WTC11 (cell line): ENCODE results near the gene NALCN. TPM values are rescaled to one million over a fixed set of nuclear protein-coding genes. Genes with fewer than 3 reads are reported as not detected.

Experiments used
- ATAC-seq: fragments of 200-7000 bp; cut with Tn5 transposase; 2 replicates; pipeline ENCODE4 v1.10.0; 2021; ENCODE audit warnings: mild to moderate bottlenecking, moderate library complexity
- CTCF ChIA-PET: fragments of 300-600 bp; sonication (Branson Sonifier 250); formaldehyde crosslinking; loops from one replicate; lab custom pipeline; 2021; ENCODE audit warnings: antibody characterized with exemption; lab: Charles Lee
- POLR2A ChIA-PET: fragments of 350-600 bp; sonication (Branson Sonifier 250); formaldehyde crosslinking; loops from one replicate; lab custom pipeline; 2021; ENCODE audit warnings: antibody characterized with exemption; lab: Charles Lee
- DNase-seq: peaks from one replicate; pipeline ENCODE4 v3.0.0; 2021; ENCODE audit warnings: low spot score
- H3K27ac Mint-ChIP-seq: 2 replicates; pipeline ENCODE4 v1.8.0; 2021; ENCODE audit warnings: mixed read lengths
- H3K27me3 Mint-ChIP-seq: 2 replicates; pipeline ENCODE4 v1.8.0; 2021; ENCODE audit warnings: low read depth, mild to moderate bottlenecking, moderate library complexity, mixed read lengths
- H3K36me3 Mint-ChIP-seq: 2 replicates; pipeline ENCODE4 v1.8.0; 2021; ENCODE audit warnings: mixed read lengths
- H3K4me1 Mint-ChIP-seq: 2 replicates; pipeline ENCODE4 v1.8.0; 2022; ENCODE audit warnings: mixed read lengths
- H3K4me3 Mint-ChIP-seq: 2 replicates; pipeline ENCODE4 v1.8.0; 2021; ENCODE audit warnings: mild to moderate bottlenecking, moderate library complexity, mixed read lengths
- H3K9me3 Mint-ChIP-seq: 2 replicates; pipeline ENCODE4 v1.8.0; 2021; ENCODE audit warnings: mixed read lengths
- ELF4 ChIP-seq: sonication (generic); formaldehyde crosslinking; IDR thresholded peaks from 2 replicates; pipeline ENCODE4 v1.8.1; 2022; ENCODE audit warnings: low read depth, mild to moderate bottlenecking, moderate library complexity, missing genetic modification reagents
- FOXJ3 ChIP-seq: sonication (generic); formaldehyde crosslinking; IDR thresholded peaks from 2 replicates; pipeline ENCODE4 v1.9.0; 2021; ENCODE audit warnings: missing genetic modification reagents, mild to moderate bottlenecking, borderline replicate concordance
- FOXP4 ChIP-seq: sonication (generic); formaldehyde crosslinking; IDR thresholded peaks from 2 replicates; pipeline ENCODE4 v1.8.0; 2022; ENCODE audit warnings: mild to moderate bottlenecking, missing genetic modification reagents
- GRHL2 ChIP-seq: fragments of 250-450 bp; sonication (Bioruptor Pico); IDR thresholded peaks from 2 replicates; pipeline ENCODE4 v1.8.0; 2022; ENCODE audit warnings: mild to moderate bottlenecking, moderate library complexity; ENCODE audit not compliant: insufficient replicate concordance, severe bottlenecking
- GTF2I ChIP-seq: fragments of 250-450 bp; sonication (Bioruptor Pico); conservative IDR thresholded peaks from 2 replicates; pipeline ENCODE4 v1.4.0; 2021; ENCODE audit warnings: mild to moderate bottlenecking
- HMGA2 ChIP-seq: fragments of 250-450 bp; sonication (Bioruptor Pico); IDR thresholded peaks from 2 replicates; pipeline ENCODE4 v1.4.0; 2021; ENCODE audit warnings: mild to moderate bottlenecking, moderate library complexity
- JAZF1 ChIP-seq: fragments of 250-450 bp; sonication (Bioruptor Pico); IDR thresholded peaks from 2 replicates; pipeline ENCODE4 v1.9.0; 2021; ENCODE audit warnings: moderate library complexity, mild to moderate bottlenecking, inconsistent platforms
- KAT7 ChIP-seq: sonication (generic); formaldehyde crosslinking; IDR thresholded peaks from 2 replicates; pipeline ENCODE4 v1.8.1; 2023; ENCODE audit warnings: missing genetic modification reagents, mild to moderate bottlenecking, borderline replicate concordance
- MAX ChIP-seq: sonication (generic); formaldehyde crosslinking; IDR thresholded peaks from 2 replicates; pipeline ENCODE4 v1.8.0; 2022; ENCODE audit warnings: mild to moderate bottlenecking, missing genetic modification reagents
- NR1H2 ChIP-seq: sonication (generic); formaldehyde crosslinking; IDR thresholded peaks from 2 replicates; pipeline ENCODE4 v1.9.0; 2021; ENCODE audit warnings: mild to moderate bottlenecking, moderate library complexity, missing genetic modification reagents
- NR2C2 ChIP-seq: sonication (generic); formaldehyde crosslinking; IDR thresholded peaks from 2 replicates; pipeline ENCODE4 v1.8.0; 2022; ENCODE audit warnings: mild to moderate bottlenecking, missing genetic modification reagents
- NR3C1 ChIP-seq: sonication (generic); formaldehyde crosslinking; conservative IDR thresholded peaks from 2 replicates; pipeline ENCODE4 v1.8.1; 2023; ENCODE audit warnings: low read depth, mild to moderate bottlenecking, missing genetic modification reagents
- OVOL2 ChIP-seq: fragments of 250-450 bp; sonication (Bioruptor Pico); IDR thresholded peaks from 2 replicates; pipeline ENCODE4 v1.9.0; 2021; ENCODE audit warnings: mild to moderate bottlenecking, borderline replicate concordance
- PREB ChIP-seq: sonication (generic); formaldehyde crosslinking; IDR thresholded peaks from 2 replicates; pipeline ENCODE4 v1.8.1; 2022; ENCODE audit warnings: mild to moderate bottlenecking, missing genetic modification reagents, moderate library complexity, borderline replicate concordance
- TEAD4 ChIP-seq: sonication (generic); formaldehyde crosslinking; IDR thresholded peaks from 2 replicates; pipeline ENCODE4 v1.8.0; 2022; ENCODE audit warnings: mild to moderate bottlenecking, missing genetic modification reagents
- ZNF121 ChIP-seq: sonication (generic); formaldehyde crosslinking; IDR thresholded peaks from 2 replicates; pipeline ENCODE4 v1.8.0; 2023; ENCODE audit warnings: missing genetic modification reagents
- ZNF219 ChIP-seq: sonication (generic); formaldehyde crosslinking; IDR thresholded peaks from 2 replicates; pipeline ENCODE4 v1.8.0; 2023; ENCODE audit warnings: missing genetic modification reagents, mild to moderate bottlenecking, borderline replicate concordance
- ZNF396 ChIP-seq: fragments of 250-450 bp; sonication (Bioruptor Pico); IDR thresholded peaks from 2 replicates; pipeline ENCODE4 v1.8.0; 2021; ENCODE audit warnings: mild to moderate bottlenecking, moderate library complexity, borderline replicate concordance
- ZNF416 ChIP-seq: fragments of 250-450 bp; sonication (Bioruptor Pico); IDR thresholded peaks from 2 replicates; pipeline ENCODE4 v1.9.0; 2021; ENCODE audit warnings: mild to moderate bottlenecking, inconsistent platforms
- ZNF425 ChIP-seq: fragments of 250-450 bp; sonication (Bioruptor Pico); conservative IDR thresholded peaks from 2 replicates; pipeline ENCODE4 v1.9.0; 2021; ENCODE audit warnings: mild to moderate bottlenecking
- ZNF671 ChIP-seq: fragments of 250-450 bp; sonication (Bioruptor Pico); IDR thresholded peaks from 2 replicates; pipeline ENCODE4 v1.8.0; 2021; ENCODE audit warnings: mild to moderate bottlenecking
- total RNA-seq: library from RNA; stranded (reverse); gene quantifications from 3 replicates; pipeline ENCODE4 v1.2.3, GENCODE V29; 2021

Gene NALCN
- total RNA-seq, 1 experiment from 2014 or later: 0.33 TPM

GRCh38 chr13:101289764-101290163, 126.5 kb downstream of the NALCN start (continued):
- TF ChIP-seq FOXP4 (CRISPR knock-in tag) (no peak), NR1H2 (no peak), ELF4 (CRISPR knock-in tag) (no peak), ZNF121 (no peak), NR3C1 (no peak), FOXJ3 (no peak), HMGA2 (CRISPR knock-in tag) (no peak), ZNF219 (no peak), ZNF671 (CRISPR knock-in tag) (no peak)

- CTCF ChIA-PET: no interaction called here
- H3K36me3 Mint-ChIP-seq: no peaks in the 10 kb centered on the region
- no peak for DNase-seq
These were observed 132.5 kb downstream of the NALCN start for GRCh38 chr13:101283782-101284181.

GRCh38 chr13:101272886-101273285, 143.4 kb downstream of the NALCN start:
- ATAC-seq (no peak), DNase-seq (no peak)
- no peak for TF ChIP-seq ZNF425 (CRISPR knock-in tag)
- no peak for TF ChIP-seq TEAD4 (CRISPR knock-in tag)
- no peak for TF ChIP-seq OVOL2
- TF ChIP-seq GRHL2 (CRISPR knock-in tag): no peak
- TF ChIP-seq NR1H2: no peak
- no peak for TF ChIP-seq GTF2I (CRISPR knock-in tag)
- TF ChIP-seq JAZF1 (CRISPR knock-in tag): no peak
- TF ChIP-seq ZNF671 (CRISPR knock-in tag): no peak
- TF ChIP-seq PREB (CRISPR knock-in tag): no peak
- TF ChIP-seq MAX (CRISPR knock-in tag): no peak
- no peak for TF ChIP-seq ZNF396 (CRISPR knock-in tag)
- TF ChIP-seq ZNF219: no peak
- TF ChIP-seq NR2C2: no peak
- TF ChIP-seq KAT7 (CRISPR knock-in tag): no peak
- TF ChIP-seq ZNF416 (CRISPR knock-in tag): no peak
- peaks cover 20% of the 10 kb centered on the region for H3K4me1 Mint-ChIP-seq
- no peak overlapping the region for H3K4me3 Mint-ChIP-seq
- POLR2A ChIA-PET: no interaction called here
- H3K9me3 Mint-ChIP-seq: no peaks in the 10 kb centered on the region
- CTCF ChIA-PET: no interaction called here
- no peaks in the 10 kb centered on the region for H3K27me3 Mint-ChIP-seq
- H3K27ac Mint-ChIP-seq: no peak overlapping the region
- no peaks in the 10 kb centered on the region for H3K36me3 Mint-ChIP-seq

More at GRCh38 chr13:101283782-101284181, 132.5 kb downstream of the NALCN start:
- H3K27me3 Mint-ChIP-seq: no peaks in the 10 kb centered on the region
- POLR2A ChIA-PET: no interaction called here
- H3K9me3 Mint-ChIP-seq: no peaks in the 10 kb centered on the region
- H3K4me1 Mint-ChIP-seq: no peaks in the 10 kb centered on the region
- H3K27ac Mint-ChIP-seq: no peak overlapping the region
- no peak overlapping the region for H3K4me3 Mint-ChIP-seq
- TF ChIP-seq ZNF121: no peak
- TF ChIP-seq, all 79 proteins: peak for 0
- ATAC-seq: no peak
